ENCODE measurements around the gene JADE2. TPM values are rescaled to one million over a fixed set of nuclear protein-coding genes. Genes with fewer than 3 reads are reported as not detected.
"Not testable (repeated sequence)": the region's sequence is repeated elsewhere in the genome, so short reads cannot be mapped to it uniquely, and the experiment has no call there.

JADE2 gene
- total and polyA plus RNA-seq, 2 experiments from 2014 or later = 16.2 to 40.8 TPM

GRCh38 chr5:134595458-134595838 lies 70.0 kb downstream of the JADE2 start (continued):
- no peak for TF ChIP-seq ETS1 (IDR thresholded peaks at IDR 0.05)
- TF ChIP-seq POLR2AphosphoS5 (IDR thresholded peaks at IDR 0.05; ENCODE audit: low read depth) = no peak
- TF ChIP-seq CREB1 (CRISPR knock-in tag; IDR thresholded peaks at IDR 0.05; ENCODE audit: low read depth) = no peak
- TF ChIP-seq, protein P1, sequence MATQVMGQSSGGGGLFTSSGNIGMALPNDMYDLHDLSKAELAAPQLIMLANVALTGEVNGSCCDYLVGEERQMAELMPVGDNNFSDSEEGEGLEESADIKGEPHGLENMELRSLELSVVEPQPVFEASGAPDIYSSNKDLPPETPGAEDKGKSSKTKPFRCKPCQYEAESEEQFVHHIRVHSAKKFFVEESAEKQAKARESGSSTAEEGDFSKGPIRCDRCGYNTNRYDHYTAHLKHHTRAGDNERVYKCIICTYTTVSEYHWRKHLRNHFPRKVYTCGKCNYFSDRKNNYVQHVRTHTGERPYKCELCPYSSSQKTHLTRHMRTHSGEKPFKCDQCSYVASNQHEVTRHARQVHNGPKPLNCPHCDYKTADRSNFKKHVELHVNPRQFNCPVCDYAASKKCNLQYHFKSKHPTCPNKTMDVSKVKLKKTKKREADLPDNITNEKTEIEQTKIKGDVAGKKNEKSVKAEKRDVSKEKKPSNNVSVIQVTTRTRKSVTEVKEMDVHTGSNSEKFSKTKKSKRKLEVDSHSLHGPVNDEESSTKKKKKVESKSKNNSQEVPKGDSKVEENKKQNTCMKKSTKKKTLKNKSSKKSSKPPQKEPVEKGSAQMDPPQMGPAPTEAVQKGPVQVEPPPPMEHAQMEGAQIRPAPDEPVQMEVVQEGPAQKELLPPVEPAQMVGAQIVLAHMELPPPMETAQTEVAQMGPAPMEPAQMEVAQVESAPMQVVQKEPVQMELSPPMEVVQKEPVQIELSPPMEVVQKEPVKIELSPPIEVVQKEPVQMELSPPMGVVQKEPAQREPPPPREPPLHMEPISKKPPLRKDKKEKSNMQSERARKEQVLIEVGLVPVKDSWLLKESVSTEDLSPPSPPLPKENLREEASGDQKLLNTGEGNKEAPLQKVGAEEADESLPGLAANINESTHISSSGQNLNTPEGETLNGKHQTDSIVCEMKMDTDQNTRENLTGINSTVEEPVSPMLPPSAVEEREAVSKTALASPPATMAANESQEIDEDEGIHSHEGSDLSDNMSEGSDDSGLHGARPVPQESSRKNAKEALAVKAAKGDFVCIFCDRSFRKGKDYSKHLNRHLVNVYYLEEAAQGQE (IDR thresholded peaks at IDR 0.05; ENCODE audit: unreplicated experiment) = no peak
- TF ChIP-seq EZH2phosphoT487 (IDR thresholded peaks at IDR 0.05; ENCODE audit: unreplicated experiment) = no peak
- TF ChIP-seq JUNB (IDR thresholded peaks at IDR 0.05; ENCODE audit: unreplicated experiment) = no peak

DNA sequence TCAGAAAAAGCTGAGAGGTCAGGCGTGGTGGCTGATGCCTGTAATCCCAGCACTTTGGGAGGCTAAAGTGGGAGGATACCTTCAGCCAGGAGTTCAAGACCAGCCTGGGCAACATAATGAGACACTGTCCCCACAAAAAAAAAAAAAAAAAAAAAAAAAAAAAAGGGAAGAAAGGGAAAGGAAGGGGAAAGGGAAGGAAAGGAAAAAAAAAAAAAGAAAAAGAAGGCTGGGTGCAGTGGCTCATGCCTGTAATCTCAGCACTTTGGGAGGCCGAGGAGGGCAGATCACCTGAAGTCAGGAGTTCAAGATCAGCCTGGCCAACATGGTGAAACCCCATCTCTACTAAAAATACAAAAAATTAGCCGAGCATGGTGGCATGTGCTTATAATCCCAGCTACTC lies 74.3 kb downstream of the JADE2 start:
- not testable (repeated sequence) for H3K4me3 ChIP-seq; H3K9me2 ChIP-seq (ENCODE audit: insufficient read depth); H3K27ac Mint-ChIP-seq; H3K4me1 Mint-ChIP-seq; H3K36me3 Mint-ChIP-seq (ENCODE audit: low read depth); H3K4me2 ChIP-seq; H3K27me3 ChIP-seq (ENCODE audit: insufficient read depth); H3K27ac ChIP-seq (ENCODE audit: low read depth); ATAC-seq; H3K9me3 Mint-ChIP-seq; H3F3A ChIP-seq (replicated peaks; ENCODE audit: low read depth); H3K79me2 ChIP-seq (replicated peaks; ENCODE audit: insufficient read depth); H4K20me1 ChIP-seq (replicated peaks; ENCODE audit: insufficient read depth); H2AFZ ChIP-seq; H3K27me3 Mint-ChIP-seq (ENCODE audit: insufficient read depth, low read depth, poor library complexity); H3K4me3 Mint-ChIP-seq; H3K36me3 ChIP-seq (ENCODE audit: insufficient read depth); DNase-seq (ENCODE audit: low spot score)
- peaks cover 13% of the 10 kb centered on the region; the same call in 1 of the 2 replicates for H3K4me1 ChIP-seq (ENCODE audit: insufficient read depth)

GRCh38 chr5:134600600-134600999 lies 75.1 kb downstream of the JADE2 start:
- no peak for ATAC-seq
- H3K4me3 Mint-ChIP-seq = no peak overlapping the region
- Histone ChIP-seq H3K27ac (ENCODE audit: low read depth) (no peak overlapping the region), H3F3A (replicated peaks; ENCODE audit: low read depth) (no peaks in the 10 kb centered on the region), H3K79me2 (replicated peaks; ENCODE audit: insufficient read depth) (no peaks in the 10 kb centered on the region), H3K36me3 (ENCODE audit: insufficient read depth) (no peaks in the 10 kb centered on the region), H3K4me2 (no peak overlapping the region), H3K27me3 (ENCODE audit: insufficient read depth) (no peaks in the 10 kb centered on the region), H2AFZ (no peak overlapping the region), H4K20me1 (replicated peaks; ENCODE audit: insufficient read depth) (no peaks in the 10 kb centered on the region), H3K4me1 (ENCODE audit: insufficient read depth) (peaks cover 6% of the 10 kb centered on the region; the same call in 1 of the 2 replicates), H3K4me3 (no peak overlapping the region), H3K9me2 (ENCODE audit: insufficient read depth) (0 out of 2 replicates have a peak, but pooled peaks cover 2% of the 10 kb centered on the region)
- peaks cover 2% of the 10 kb centered on the region; the same call in 2 of the 3 replicates for H3K4me1 Mint-ChIP-seq
- peaks cover 3% of the 10 kb centered on the region for H3K27me3 Mint-ChIP-seq (ENCODE audit: insufficient read depth, low read depth, poor library complexity)
- H3K9me3 Mint-ChIP-seq = no peaks in the 10 kb centered on the region
- H3K27ac Mint-ChIP-seq = no peak overlapping the region
- DNase-seq (ENCODE audit: low spot score) = no peak
- no peaks in the 10 kb centered on the region for H3K36me3 Mint-ChIP-seq (ENCODE audit: low read depth)
- TF ChIP-seq STAT1 (IDR thresholded peaks at IDR 0.05; ENCODE audit: unreplicated experiment) = no peak
- no peak for TF ChIP-seq POLR2AphosphoS5 (IDR thresholded peaks at IDR 0.05; ENCODE audit: low read depth)
- TF ChIP-seq, protein P2, sequence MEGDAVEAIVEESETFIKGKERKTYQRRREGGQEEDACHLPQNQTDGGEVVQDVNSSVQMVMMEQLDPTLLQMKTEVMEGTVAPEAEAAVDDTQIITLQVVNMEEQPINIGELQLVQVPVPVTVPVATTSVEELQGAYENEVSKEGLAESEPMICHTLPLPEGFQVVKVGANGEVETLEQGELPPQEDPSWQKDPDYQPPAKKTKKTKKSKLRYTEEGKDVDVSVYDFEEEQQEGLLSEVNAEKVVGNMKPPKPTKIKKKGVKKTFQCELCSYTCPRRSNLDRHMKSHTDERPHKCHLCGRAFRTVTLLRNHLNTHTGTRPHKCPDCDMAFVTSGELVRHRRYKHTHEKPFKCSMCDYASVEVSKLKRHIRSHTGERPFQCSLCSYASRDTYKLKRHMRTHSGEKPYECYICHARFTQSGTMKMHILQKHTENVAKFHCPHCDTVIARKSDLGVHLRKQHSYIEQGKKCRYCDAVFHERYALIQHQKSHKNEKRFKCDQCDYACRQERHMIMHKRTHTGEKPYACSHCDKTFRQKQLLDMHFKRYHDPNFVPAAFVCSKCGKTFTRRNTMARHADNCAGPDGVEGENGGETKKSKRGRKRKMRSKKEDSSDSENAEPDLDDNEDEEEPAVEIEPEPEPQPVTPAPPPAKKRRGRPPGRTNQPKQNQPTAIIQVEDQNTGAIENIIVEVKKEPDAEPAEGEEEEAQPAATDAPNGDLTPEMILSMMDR (conservative IDR thresholded peaks at IDR 0.05; ENCODE audit: low read depth in 2 of 2) = no peak
- TF ChIP-seq, protein P1 (IDR thresholded peaks at IDR 0.05; ENCODE audit: unreplicated experiment) = no peak

All from GM23338 (cell line).